Stomach (tissue), 9 donors: ENCODE results near the gene TCFL5. TPM values are rescaled to one million over a fixed set of nuclear protein-coding genes. Genes with fewer than 3 reads are reported as not detected.

ENCODE experiments used
- DNase-seq, 2 donors: peaks; one replicate each; pipeline versions ENCODE4 v3.0.0 to v3.0.0-alpha.2; 2013 to 2019
- H3K27ac ChIP-seq, 5 donors: fragments of 200-600 bp in 4 of 5; sonication (generic) in 4 of 5; one replicate each; pipeline ENCODE4 v1.5.1; 2013 to 2019; ENCODE audit warnings: mild to moderate bottlenecking in 1 of 5, moderate library complexity in 1 of 5
- H3K27me3 ChIP-seq, 3 donors: fragments of 200-600 bp; sonication (generic); one replicate each; pipeline ENCODE4 v1.5.1; 2017 to 2019; ENCODE audit warnings: mixed run types in 1 of 3
- H3K36me3 ChIP-seq, 4 donors: fragments of 200-600 bp; sonication (generic); 1 replicate in 3 of 4; 2 replicates in 1 of 4; pipeline ENCODE4 v1.5.1; 2016 to 2019
- H3K4me1 ChIP-seq, 4 donors: fragments of 200-600 bp; sonication (generic); one replicate each; pipeline ENCODE4 v1.5.1; 2016 to 2019
- H3K4me3 ChIP-seq, 4 donors: fragments of 200-600 bp; sonication (generic) in 3 of 4; one replicate each; pipeline ENCODE4 v1.5.1; 2016 to 2019; ENCODE audit warnings: mild to moderate bottlenecking in 1 of 4
- H3K9me3 ChIP-seq, 4 donors: fragments of 200-600 bp; sonication (generic); one replicate each; pipeline ENCODE4 v1.5.1; 2016 to 2019
- CTCF ChIP-seq, 7 experiments: fragments of 450-650 bp in 4 of 7; fragments of 200-600 bp in 3 of 7; sonication (generic) in 3 of 7; IDR thresholded peaks; one replicate each; pipeline ENCODE4 v1.5.1; 2016 to 2019; ENCODE audit warnings: antibody characterized with exemption in 7 of 7, control low read depth in 2 of 7, mild to moderate bottlenecking in 1 of 7
- EP300 ChIP-seq: sonication (generic); formaldehyde crosslinking; IDR thresholded peaks from one replicate; pipeline ENCODE4 v1.6.1; 2017; ENCODE audit warnings: antibody characterized with exemption
- POLR2A ChIP-seq, 4 donors: fragments of 450-650 bp; IDR thresholded peaks; one replicate each; pipeline ENCODE4 v1.6.1; 2016; ENCODE audit warnings: antibody characterized with exemption in 4 of 4, control low read depth in 2 of 4, mild to moderate bottlenecking in 1 of 4, moderate library complexity in 1 of 4
- POLR2AphosphoS5 ChIP-seq, 3 donors: sonication (generic); formaldehyde crosslinking; IDR thresholded peaks; one replicate each; pipeline ENCODE4 v1.6.1; 2016; ENCODE audit warnings: antibody characterized with exemption in 3 of 3
- WGBS, 5 donors: extraction: QIAGEN DNeasy Blood & Tissue Kit in 3 of 5; methylation state at CpG; one replicate each; pipeline versions ENCODE4 v1.1.5 to v1.1.7; 2013 to 2018; 5-methylcytosine and 5-hydroxymethylcytosine counted together
- intact Hi-C: fragments of 100-400 bp; cut with DNase I; formaldehyde crosslinking; loops from one replicate; pipeline ENCODE4 v1.15.1; 2023; ENCODE audit warnings: low total_unique reads
- polyA plus RNA-seq, 3 donors: library from polyadenylated mRNA; stranded (reverse); fragments of 200-250 nt; gene quantifications; one replicate each; pipeline ENCODE4 v1.2.3, GENCODE V29; 2013
- total RNA-seq, 5 donors: library from RNA; depleted of rRNA; stranded (reverse); fragments of >200 nt; gene quantifications; one replicate each; pipeline versions ENCODE4 v1.1.0 to v1.2.3, GENCODE V29; 2014 to 2016
- donor health status: healthy with polysubstance abuse.
- donor health status: Bipolar disorder and iron deficiency.
- donor health status: healthy.

TCFL5 gene
- total and polyA plus RNA-seq, 8 donors: 3.0 to 29.5 (median 5.7) TPM

GRCh38 chr20:62808211-62808865, 53.3 kb downstream of the TCFL5 start:
- Histone ChIP-seq H3K27me3 (no peaks in the 10 kb centered on the region), H3K9me3 (no peaks in the 10 kb centered on the region), H3K4me3 (no peak overlapping the region), H3K4me1 (peaks cover 23 to 41% (median 38%) of the 10 kb centered on the region in 4 donors), H3K36me3 (peaks cover 53 to 67% (median 66%) of the 10 kb centered on the region in 4 donors), H3K27ac (no peak overlapping the region)
- intact Hi-C loops: no loop called here
- peak; percentile 70 to 84 for DNase-seq
- TF ChIP-seq EP300 (no peak), POLR2AphosphoS5 (IDR thresholded peaks at IDR 0.05) (peak in 1 of 3 donors; percentile 23), CTCF (IDR thresholded peaks at IDR 0.05) (peak in 5 of 7 experiments; percentile 61 to 95 (median 89))
- 36 to 50% (median 44%) methylated on average over 12 to 21 of the region's 21 CpGs for WGBS, 5 donors

GRCh38 chr20:62807444-62808210, 54.0 kb downstream of the TCFL5 start:
- H3K4me1 ChIP-seq: peaks cover 23 to 42% (median 40%) of the 10 kb centered on the region in 4 donors
- H3K4me3 ChIP-seq: no peak overlapping the region
- no peak for DNase-seq
- 82 to 89% (median 88%) methylated on average over 20 to 23 of the region's 23 CpGs for WGBS, 5 donors
- no peaks in the 10 kb centered on the region for H3K9me3 ChIP-seq
- intact Hi-C loops: no loop called here
- peaks cover 49 to 60% (median 59%) of the 10 kb centered on the region in 4 donors for H3K36me3 ChIP-seq
- TF ChIP-seq POLR2AphosphoS5 (IDR thresholded peaks at IDR 0.05) (no peak), EP300 (no peak), CTCF (IDR thresholded peaks at IDR 0.05) (no peak), POLR2A (IDR thresholded peaks at IDR 0.05) (no peak)
- H3K27me3 ChIP-seq: no peaks in the 10 kb centered on the region
- H3K27ac ChIP-seq: no peak overlapping the region

GRCh38 chr20:62806383-62807050, 55.1 kb downstream of the TCFL5 start:
- DNase-seq: no peak
- Histone ChIP-seq H3K36me3 (peaks cover 38 to 52% (median 48%) of the 10 kb centered on the region in 4 donors), H3K9me3 (no peaks in the 10 kb centered on the region), H3K4me1 (peaks cover 23 to 52% (median 43%) of the 10 kb centered on the region in 4 donors), H3K27me3 (no peaks in the 10 kb centered on the region), H3K4me3 (peak overlapping the region; percentile 91 to 99 (median 94)), H3K27ac (peak overlapping the region in 4 of 5 donors; percentile 93 to 94 (median 94))
- TF ChIP-seq POLR2A (IDR thresholded peaks at IDR 0.05) (no peak), EP300 (no peak), CTCF (IDR thresholded peaks at IDR 0.05) (no peak), POLR2AphosphoS5 (IDR thresholded peaks at IDR 0.05) (no peak)
- 65 to 81% (median 68%) methylated on average over 11 of the region's 11 CpGs for WGBS, 5 donors
- intact Hi-C loops: no loop called here

- 24 to 44% (median 28%) methylated on average over 15 to 25 of the region's 25 CpGs for WGBS, 5 donors
Observed at GRCh38 chr20:62805711-62806382, 55.8 kb downstream of the TCFL5 start.

More at GRCh38 chr20:62805711-62806382, 55.8 kb downstream of the TCFL5 start:
- no peak for DNase-seq
- Histone ChIP-seq H3K36me3 (peaks cover 33 to 51% (median 47%) of the 10 kb centered on the region in 4 donors), H3K4me3 (peak overlapping the region; percentile 91 to 99 (median 94)), H3K9me3 (no peaks in the 10 kb centered on the region), H3K27ac (peak overlapping the region in 4 of 5 donors; percentile 93 to 94 (median 94)), H3K27me3 (no peaks in the 10 kb centered on the region), H3K4me1 (peaks cover 23 to 52% (median 43%) of the 10 kb centered on the region in 4 donors)
- intact Hi-C loops: no loop called here
- no peak for TF ChIP-seq EP300
- no peak for TF ChIP-seq POLR2AphosphoS5 (IDR thresholded peaks at IDR 0.05)
- TF ChIP-seq CTCF (IDR thresholded peaks at IDR 0.05): no peak
- TF ChIP-seq POLR2A (IDR thresholded peaks at IDR 0.05): no peak
